Upper lobe of right lung (tissue), 1 donor: Measurements from ENCODE around the gene SLC17A7. TPM values are rescaled to one million over a fixed set of nuclear protein-coding genes. Genes with fewer than 3 reads are reported as not detected.
"Not testable (repeated sequence)": the region's sequence is repeated elsewhere in the genome, so short reads cannot be mapped to it uniquely, and the experiment has no call there.

Experiments
- ATAC-seq: fragments of 200-7000 bp; cut with Tn5 transposase; one replicate; pipeline ENCODE4 v1.9.1; 2020; ENCODE audit warnings: mild to moderate bottlenecking, moderate library complexity
- DNase-seq: peaks from one replicate; pipeline ENCODE4 v3.0.0-alpha.2; 2020
- H3K27ac ChIP-seq: fragments of 200-600 bp; one replicate; pipeline ENCODE4 v1.8.0; 2022
- H3K27me3 ChIP-seq: fragments of 200-600 bp; one replicate; pipeline ENCODE4 v1.8.0; 2022; ENCODE audit warnings: mild to moderate bottlenecking
- H3K36me3 ChIP-seq: fragments of 200-600 bp; one replicate; pipeline ENCODE4 v1.8.0; 2022
- H3K4me1 ChIP-seq: fragments of 200-600 bp; one replicate; pipeline ENCODE4 v1.8.0; 2022
- H3K4me3 ChIP-seq: fragments of 200-600 bp; one replicate; pipeline ENCODE4 v1.8.0; 2022; ENCODE audit warnings: mild to moderate bottlenecking
- H3K9me3 ChIP-seq: fragments of 200-600 bp; one replicate; pipeline ENCODE4 v1.8.0; 2022
- CTCF ChIP-seq: fragments of 200-600 bp; IDR thresholded peaks from one replicate; pipeline ENCODE4 v1.8.0; 2022; ENCODE audit warnings: antibody characterized with exemption
- intact Hi-C: fragments of 100-400 bp; cut with DNase I; formaldehyde crosslinking; loops from one replicate; pipeline ENCODE4 v1.11.0; 2022
- total RNA-seq: library from RNA; stranded (reverse); fragmentation: NEBNext Ultra II Directional; extraction: Animal tissue kit (Norgen Biotek cat#: 25700); gene quantifications from one replicate; pipeline ENCODE4 v1.2.1, GENCODE V29; 2021
- donor health status: DM: no; HTN: yes; CAD: no; lungs with severe emphysema.

Gene SLC17A7
- total RNA-seq, 1 donor from 2014 or later: 0.69 TPM

GRCh38 chr19:49475995-49476880 is 34.9 kb upstream of the SLC17A7 start:
- peak; percentile 23 for TF ChIP-seq CTCF
- Histone ChIP-seq H3K27me3 (no peaks in the 10 kb centered on the region), H3K4me3 (no peak overlapping the region), H3K9me3 (no peaks in the 10 kb centered on the region), H3K4me1 (peaks cover 6% of the 10 kb centered on the region), H3K36me3 (no peaks in the 10 kb centered on the region), H3K27ac (no peak overlapping the region)
- DNase-seq (no peak), ATAC-seq (peak; percentile 20)
- intact Hi-C loops: no loop called here

GRCh38 chr19:49475191-49475917 is 34.0 kb upstream of the SLC17A7 start:
- peak overlapping the region; percentile 11 for H3K27ac ChIP-seq
- H3K9me3 ChIP-seq: no peaks in the 10 kb centered on the region
- no peaks in the 10 kb centered on the region for H3K36me3 ChIP-seq
- no peak overlapping the region for H3K4me3 ChIP-seq
- H3K27me3 ChIP-seq: no peaks in the 10 kb centered on the region
- DNase-seq (no peak), ATAC-seq (no peak)
- intact Hi-C loops: no loop called here
- no peak for TF ChIP-seq CTCF
- H3K4me1 ChIP-seq: peaks cover 6% of the 10 kb centered on the region

GRCh38 chr19:49474542-49474924 is 33.2 kb upstream of the SLC17A7 start:
- peak overlapping the region; percentile 77 for H3K4me3 ChIP-seq
- TF ChIP-seq CTCF: no peak
- H3K4me1 ChIP-seq: peaks cover 6% of the 10 kb centered on the region
- DNase-seq (no peak), ATAC-seq (no peak)
- no peaks in the 10 kb centered on the region for H3K27me3 ChIP-seq
- intact Hi-C loops: no loop called here
- no peaks in the 10 kb centered on the region for H3K36me3 ChIP-seq
- H3K27ac ChIP-seq: peak overlapping the region; percentile 87
- H3K9me3 ChIP-seq: no peaks in the 10 kb centered on the region

- H3K27me3 ChIP-seq: no peaks in the 10 kb centered on the region
- no peaks in the 10 kb centered on the region for H3K9me3 ChIP-seq
- H3K36me3 ChIP-seq: no peaks in the 10 kb centered on the region
- H3K27ac ChIP-seq: peak within 1 kb of the TSS; percentile 87
- peak; percentile 99 for TF ChIP-seq CTCF
- H3K4me1 ChIP-seq: peaks cover 6% of the 10 kb centered on the region
- DNase-seq (peak; percentile 90), ATAC-seq (peak; percentile 91)
- intact Hi-C loops: no loop called here
- peak within 1 kb of the TSS; percentile 77 for H3K4me3 ChIP-seq
Observed at GRCh38 chr19:49473868-49474541, 32.7 kb upstream of the SLC17A7 start, which contains the start of gene FLT3LG. TSS of gene FLT3LG (plus strand) at chr19:49474215. CDS start at chr19:49474640, 425 bp downstream.

- ATAC-seq, H3K9me3 ChIP-seq, H3K36me3 ChIP-seq, H3K4me1 ChIP-seq, DNase-seq, H3K27me3 ChIP-seq, intact Hi-C loops: not testable (repeated sequence)
- Histone ChIP-seq H3K4me3 (peak overlapping the region; percentile 77), H3K27ac (peak overlapping the region; percentile 87)
Observed at GRCh38 chr19:49473501-49473867, 32.2 kb upstream of the SLC17A7 start.
